ENCODE results near the gene OR9Q2.

OR9Q2 gene, protein sequence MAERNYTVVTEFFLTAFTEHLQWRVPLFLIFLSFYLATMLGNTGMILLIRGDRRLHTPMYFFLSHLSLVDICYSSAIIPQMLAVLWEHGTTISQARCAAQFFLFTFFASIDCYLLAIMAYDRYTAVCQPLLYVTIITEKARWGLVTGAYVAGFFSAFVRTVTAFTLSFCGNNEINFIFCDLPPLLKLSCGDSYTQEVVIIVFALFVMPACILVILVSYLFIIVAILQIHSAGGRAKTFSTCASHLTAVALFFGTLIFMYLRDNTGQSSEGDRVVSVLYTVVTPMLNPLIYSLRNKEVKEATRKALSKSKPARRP

GRCh38 chr11:58188770-58189169 is at the start of gene OR9Q2:
Gene OR9Q2, plus strand, starts transcription at chr11:58189070. Its CDS starts 1,421 bp downstream, at chr11:58190491.
- Histone ChIP-seq H3K4me1 (ENCODE audit: insufficient read depth, low read length) (no peaks in the 10 kb centered on the region), H3K36me3 (ENCODE audit: insufficient read depth, low read length) (no peaks in the 10 kb centered on the region), H3K9ac (ENCODE audit: low read depth, low read length) (no peak within 1 kb of the TSS), H3K9me3 (ENCODE audit: control insufficient read depth, insufficient read depth, low read length) (no peaks in the 10 kb centered on the region)

DNA sequence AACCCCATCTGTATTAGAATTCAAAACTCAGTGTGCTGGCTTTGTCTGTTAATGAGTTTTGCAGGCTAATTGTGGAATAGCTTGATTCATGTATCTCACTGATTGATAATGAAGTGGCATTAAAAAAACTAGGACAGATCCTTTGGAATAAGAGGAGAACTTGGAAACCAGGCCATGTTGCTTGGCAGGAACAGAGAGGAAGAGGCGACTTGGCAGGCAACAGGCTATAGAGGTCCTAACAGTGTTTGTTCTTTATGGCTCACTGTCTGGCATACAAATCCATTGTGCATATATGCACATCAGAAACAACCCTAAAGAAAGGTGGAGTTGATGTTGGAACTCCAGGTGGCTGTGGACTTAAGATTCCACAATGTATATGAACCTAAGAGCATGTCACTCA is 46.1 kb upstream of the OR9Q2 start:
- Histone ChIP-seq H3K4me1 (ENCODE audit: insufficient read depth, low read length) (no peaks in the 10 kb centered on the region), H3K9ac (ENCODE audit: low read depth, low read length) (no peak overlapping the region), H3K36me3 (ENCODE audit: insufficient read depth, low read length) (no peaks in the 10 kb centered on the region), H3K9me3 (ENCODE audit: control insufficient read depth, insufficient read depth, low read length) (no peaks in the 10 kb centered on the region)

DNA sequence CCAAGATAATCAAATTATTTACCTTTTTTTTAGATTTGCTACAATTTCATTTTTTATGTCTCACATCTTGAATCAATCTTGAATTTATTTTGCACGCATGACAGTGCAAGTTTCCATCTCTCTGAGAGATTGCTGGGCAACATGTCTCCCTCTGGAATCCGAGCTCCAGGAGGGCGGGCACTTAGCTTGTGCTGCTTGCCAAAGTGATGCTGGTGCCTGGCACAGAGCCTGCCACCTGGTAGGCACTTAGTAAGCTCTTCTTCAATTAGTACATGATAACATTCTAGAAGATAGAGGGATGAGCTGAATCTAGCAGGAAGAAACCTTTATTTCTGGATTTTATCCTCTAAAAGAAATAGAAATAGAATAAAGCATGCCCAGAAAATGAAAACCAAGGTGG is 36.1 kb upstream of the OR9Q2 start:
- Histone ChIP-seq H3K4me1 (ENCODE audit: insufficient read depth, low read length) (no peaks in the 10 kb centered on the region), H3K9me3 (ENCODE audit: control insufficient read depth, insufficient read depth, low read length) (no peaks in the 10 kb centered on the region), H3K9ac (ENCODE audit: low read depth, low read length) (no peak overlapping the region), H3K36me3 (ENCODE audit: insufficient read depth, low read length) (no peaks in the 10 kb centered on the region)

GRCh38 chr11:58164389-58164788 is 24.5 kb upstream of the OR9Q2 start:
- Histone ChIP-seq H3K9me3 (ENCODE audit: control insufficient read depth, insufficient read depth, low read length) (no peaks in the 10 kb centered on the region), H3K36me3 (ENCODE audit: insufficient read depth, low read length) (no peaks in the 10 kb centered on the region), H3K4me1 (ENCODE audit: insufficient read depth, low read length) (no peaks in the 10 kb centered on the region), H3K9ac (ENCODE audit: low read depth, low read length) (no peak overlapping the region)

DNA sequence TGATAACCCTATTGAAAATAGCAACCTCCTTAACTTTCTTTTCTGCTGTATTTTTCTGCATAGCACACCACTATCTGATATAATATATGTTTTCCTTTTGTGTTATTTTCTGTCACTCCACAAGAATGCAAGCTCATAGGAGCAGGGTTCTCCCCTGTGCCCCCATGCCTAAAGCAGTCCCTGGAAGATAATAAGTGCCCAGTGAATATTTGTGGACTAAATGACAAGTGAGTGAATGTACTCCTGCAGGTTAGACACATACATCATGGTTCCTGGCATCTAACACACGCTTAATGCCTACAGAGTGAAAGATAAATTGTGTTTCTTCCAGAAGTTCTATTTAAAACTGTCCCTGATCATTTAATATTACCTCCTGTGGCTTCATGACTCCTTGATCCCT is 23.9 kb upstream of the OR9Q2 start:
- Histone ChIP-seq H3K9ac (ENCODE audit: low read depth, low read length) (no peak overlapping the region), H3K36me3 (ENCODE audit: insufficient read depth, low read length) (no peaks in the 10 kb centered on the region), H3K4me1 (ENCODE audit: insufficient read depth, low read length) (no peaks in the 10 kb centered on the region), H3K9me3 (ENCODE audit: control insufficient read depth, insufficient read depth, low read length) (no peaks in the 10 kb centered on the region)

- Histone ChIP-seq H3K36me3 (ENCODE audit: insufficient read depth, low read length) (no peaks in the 10 kb centered on the region), H3K4me1 (ENCODE audit: insufficient read depth, low read length) (no peaks in the 10 kb centered on the region), H3K9ac (ENCODE audit: low read depth, low read length) (no peak overlapping the region), H3K9me3 (ENCODE audit: control insufficient read depth, insufficient read depth, low read length) (no peaks in the 10 kb centered on the region)
Measured at GRCh38 chr11:58165504-58166106, 23.3 kb upstream of the OR9Q2 start.

GRCh38 chr11:58177409-58178054 is 11.3 kb upstream of the OR9Q2 start:
- H3K9me3 ChIP-seq (ENCODE audit: control insufficient read depth, insufficient read depth, low read length) = no peaks in the 10 kb centered on the region

GRCh38 chr11:58178444-58178843 is 10.4 kb upstream of the OR9Q2 start:
- no peaks in the 10 kb centered on the region for H3K4me1 ChIP-seq (ENCODE audit: insufficient read depth, low read length)
- H3K36me3 ChIP-seq (ENCODE audit: insufficient read depth, low read length) = no peaks in the 10 kb centered on the region
- no peak overlapping the region for H3K9ac ChIP-seq (ENCODE audit: low read depth, low read length)
- no peaks in the 10 kb centered on the region for H3K9me3 ChIP-seq (ENCODE audit: control insufficient read depth, insufficient read depth, low read length)

More at GRCh38 chr11:58177409-58178054, 11.3 kb upstream of the OR9Q2 start:
- H3K36me3 ChIP-seq (ENCODE audit: insufficient read depth, low read length) = no peaks in the 10 kb centered on the region
- no peaks in the 10 kb centered on the region for H3K4me1 ChIP-seq (ENCODE audit: insufficient read depth, low read length)
- H3K9ac ChIP-seq (ENCODE audit: low read depth, low read length) = no peak overlapping the region

DNA sequence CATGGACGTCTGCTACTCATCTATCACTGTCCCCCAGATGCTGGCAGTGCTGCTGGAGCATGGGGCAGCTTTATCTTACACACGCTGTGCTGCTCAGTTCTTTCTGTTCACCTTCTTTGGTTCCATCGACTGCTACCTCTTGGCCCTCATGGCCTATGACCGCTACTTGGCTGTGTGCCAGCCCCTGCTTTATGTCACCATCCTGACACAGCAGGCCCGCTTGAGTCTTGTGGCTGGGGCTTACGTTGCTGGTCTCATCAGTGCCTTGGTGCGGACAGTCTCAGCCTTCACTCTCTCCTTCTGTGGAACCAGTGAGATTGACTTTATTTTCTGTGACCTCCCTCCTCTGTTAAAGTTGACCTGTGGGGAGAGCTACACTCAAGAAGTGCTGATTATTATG is 9.2 kb upstream of the OR9Q2 start:
- H3K9ac ChIP-seq (ENCODE audit: low read depth, low read length) = no peak overlapping the region
- H3K36me3 ChIP-seq (ENCODE audit: insufficient read depth, low read length) = no peaks in the 10 kb centered on the region
- no peaks in the 10 kb centered on the region for H3K4me1 ChIP-seq (ENCODE audit: insufficient read depth, low read length)
- H3K9me3 ChIP-seq (ENCODE audit: control insufficient read depth, insufficient read depth, low read length) = no peaks in the 10 kb centered on the region

DNA sequence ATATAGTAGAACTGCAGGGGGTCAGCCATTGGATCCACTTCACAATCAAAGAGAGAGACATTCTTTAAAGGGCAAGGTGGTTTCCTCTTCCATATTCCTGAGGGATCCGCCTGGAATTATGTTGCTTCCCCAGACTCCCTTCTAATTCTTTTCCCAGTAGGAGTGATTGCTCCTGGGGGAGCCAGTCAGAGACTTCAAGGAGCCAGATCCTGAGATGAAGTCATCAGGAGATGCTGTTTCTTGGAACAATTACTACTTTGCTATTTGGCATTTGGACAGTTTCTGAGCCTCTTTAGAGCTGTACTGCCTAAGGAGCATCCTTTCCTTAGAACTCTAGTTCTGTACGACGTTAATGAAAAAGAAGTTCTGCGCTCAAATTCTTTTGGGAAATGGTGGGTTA is 1.9 kb upstream of the OR9Q2 start:
- Histone ChIP-seq H3K36me3 (ENCODE audit: insufficient read depth, low read length) (no peaks in the 10 kb centered on the region), H3K9me3 (ENCODE audit: control insufficient read depth, insufficient read depth, low read length) (no peaks in the 10 kb centered on the region), H3K9ac (ENCODE audit: low read depth, low read length) (no peak overlapping the region), H3K4me1 (ENCODE audit: insufficient read depth, low read length) (no peaks in the 10 kb centered on the region)

- Histone ChIP-seq H3K9ac (ENCODE audit: low read depth, low read length) (no peak overlapping the region), H3K4me1 (ENCODE audit: insufficient read depth, low read length) (no peaks in the 10 kb centered on the region), H3K9me3 (ENCODE audit: control insufficient read depth, insufficient read depth, low read length) (no peaks in the 10 kb centered on the region), H3K36me3 (ENCODE audit: insufficient read depth, low read length) (no peaks in the 10 kb centered on the region)
Measured at GRCh38 chr11:58192229-58192628, 3.4 kb downstream of the OR9Q2 start.

DNA sequence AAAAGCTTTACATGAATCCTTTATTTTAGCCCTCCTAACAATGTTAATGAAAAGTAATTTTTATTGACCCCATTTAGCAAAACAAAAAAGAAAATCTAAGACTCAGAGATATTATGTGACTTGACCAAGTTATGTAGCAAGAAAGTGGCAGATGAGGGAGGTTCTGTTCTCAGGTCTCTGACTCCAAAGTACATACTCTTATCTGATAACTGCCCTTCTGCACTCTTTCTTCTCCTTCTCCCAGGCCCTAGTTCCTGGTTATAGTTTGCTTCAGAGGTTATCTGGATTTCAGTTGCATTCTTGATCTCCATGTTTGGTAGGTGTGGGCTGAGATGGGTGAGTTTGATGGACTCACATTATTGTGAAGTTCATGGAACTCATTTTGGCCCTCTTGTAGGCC is 4.5 kb downstream of the OR9Q2 start:
- H3K9me3 ChIP-seq (ENCODE audit: control insufficient read depth, insufficient read depth, low read length) = 0 out of 2 replicates have a peak, but pooled peaks cover 4% of the 10 kb centered on the region
- H3K9ac ChIP-seq (ENCODE audit: low read depth, low read length) = no peak overlapping the region

GRCh38 chr11:58195939-58196338 is 7.1 kb downstream of the OR9Q2 start:
- Histone ChIP-seq H3K9me3 (ENCODE audit: control insufficient read depth, insufficient read depth, low read length) (0 out of 2 replicates have a peak, but pooled peaks cover 4% of the 10 kb centered on the region), H3K9ac (ENCODE audit: low read depth, low read length) (no peak overlapping the region), H3K4me1 (ENCODE audit: insufficient read depth, low read length) (no peaks in the 10 kb centered on the region), H3K36me3 (ENCODE audit: insufficient read depth, low read length) (no peaks in the 10 kb centered on the region)

More for the DNA sequence above, 4.5 kb downstream of the OR9Q2 start:
- Histone ChIP-seq H3K36me3 (ENCODE audit: insufficient read depth, low read length) (no peaks in the 10 kb centered on the region), H3K4me1 (ENCODE audit: insufficient read depth, low read length) (no peaks in the 10 kb centered on the region)

GRCh38 chr11:58199271-58199670 is 10.4 kb downstream of the OR9Q2 start:
- H3K4me1 ChIP-seq (ENCODE audit: insufficient read depth, low read length) = no peaks in the 10 kb centered on the region
- H3K9ac ChIP-seq (ENCODE audit: low read depth, low read length) = no peak overlapping the region
- 0 out of 2 replicates have a peak, but pooled peaks cover 4% of the 10 kb centered on the region for H3K9me3 ChIP-seq (ENCODE audit: control insufficient read depth, insufficient read depth, low read length)
- no peaks in the 10 kb centered on the region for H3K36me3 ChIP-seq (ENCODE audit: insufficient read depth, low read length)

- Histone ChIP-seq H3K9ac (ENCODE audit: low read depth, low read length) (no peak within 1 kb of the TSS), H3K9me3 (ENCODE audit: control insufficient read depth, insufficient read depth, low read length) (no peaks in the 10 kb centered on the region), H3K4me1 (ENCODE audit: insufficient read depth, low read length) (no peaks in the 10 kb centered on the region), H3K36me3 (ENCODE audit: insufficient read depth, low read length) (no peaks in the 10 kb centered on the region)
Measured at GRCh38 chr11:58204042-58204441, 15.2 kb downstream of the OR9Q2 start, which contains the start of gene OR1S2. Gene OR1S2, minus strand, starts transcription at chr11:58204142. Its CDS starts 0 bp downstream, at chr11:58204142.

Measured in ES-I3 (cell line).